AG09319 (cell line): ENCODE results near the gene SLC47A2.

Experiments
- DNase-seq: peaks from one replicate; pipeline ENCODE4 v3.0.0-alpha.2; 2010; ENCODE audit warnings: low read depth; ENCODE audit errors: extremely low read depth
- CTCF ChIP-seq: IDR thresholded peaks from 2 replicates; pipeline ENCODE4 v1.5.1; 2011; ENCODE audit warnings: low read depth, mild to moderate bottlenecking, inconsistent platforms, low read length, moderate library complexity

The SLC47A2 gene

GRCh38 chr17:19725486-19725885, 9.1 kb upstream of the SLC47A2 start:
- TF ChIP-seq CTCF = no peak
- DNase-seq = no peak

- no peak for TF ChIP-seq CTCF
- DNase-seq = no peak
Measured at GRCh38 chr17:19724501-19725420, 8.4 kb upstream of the SLC47A2 start.

- TF ChIP-seq CTCF = no peak
- no peak for DNase-seq
Measured at GRCh38 chr17:19723964-19724363, 7.6 kb upstream of the SLC47A2 start.

- DNase-seq = no peak
- no peak for TF ChIP-seq CTCF
Measured at GRCh38 chr17:19720631-19721426, 4.4 kb upstream of the SLC47A2 start.

GRCh38 chr17:19720210-19720475, 3.8 kb upstream of the SLC47A2 start:
- no peak for TF ChIP-seq CTCF
- DNase-seq = no peak

GRCh38 chr17:19719355-19720209, 3.2 kb upstream of the SLC47A2 start:
- no peak for DNase-seq
- no peak for TF ChIP-seq CTCF
